ENCODE results near the gene OR10J4. TPM values are rescaled to one million over a fixed set of nuclear protein-coding genes. Genes with fewer than 3 reads are reported as not detected.

Gene OR10J4
- polyA plus RNA-seq, 2 of the 4 experiments (the other 2 are of a cell fraction), result not detected

- ChIA-PET POLR2A (interaction anchor here (0.6 kb wide), 1 partner anchor 9 kb away, joined by 3 read pairs; no protein-coding TSS in a partner anchor), CTCF (no interaction called here)
- H3K4me2 ChIP-seq, result no peak overlapping the region
- 43% methylated on average over 4 of the region's 4 CpGs for WGBS (ENCODE audit: missing lambda C conversion rate)
- TF ChIP-seq ZSCAN20 (CRISPR knock-in tag; IDR thresholded peaks at IDR 0.05) (no peak), BCL3 (IDR thresholded peaks at IDR 0.05) (no peak), FOXS1 (CRISPR knock-in tag; IDR thresholded peaks at IDR 0.05) (no peak), MAX (IDR thresholded peaks at IDR 0.05) (no peak), EP300 (IDR thresholded peaks at IDR 0.05) (no peak), PHF8 (IDR thresholded peaks at IDR 0.05; ENCODE audit: borderline replicate concordance, low read depth) (no peak), RFX5 (IDR thresholded peaks at IDR 0.05) (no peak), RARB (CRISPR knock-in tag; IDR thresholded peaks at IDR 0.05) (no peak)
- FAIRE-seq, result no peak
- no peak for DNase-seq (ENCODE audit: low read depth in 1 of 2, low spot score in 1 of 2)
- no peak overlapping the region for H3K4me3 ChIP-seq
- no peaks in the 10 kb centered on the region for H3K4me1 ChIP-seq
- no peak overlapping the region for H3K27ac ChIP-seq
- no peaks in the 10 kb centered on the region for H3K9me3 ChIP-seq
- ATAC-seq, result no peak
Measured at GRCh38 chr1:159436469-159436868, 4.5 kb downstream of the OR10J4 start.

GRCh38 chr1:159439422-159439821 lies 7.4 kb downstream of the OR10J4 start, which contains the start of gene OR10J1:
OR10J1 (plus strand) TSS chr1:159439722; CDS start chr1:159439792, 70 bp downstream.
- no peak within 1 kb of the TSS for H3K4me3 ChIP-seq
- H3K4me2 ChIP-seq, result no peak within 1 kb of the TSS
- peaks cover 12% of the 10 kb centered on the region; the same call in 2 of the 3 replicates for H3K4me1 ChIP-seq
- no peak within 1 kb of the TSS for H3K27ac ChIP-seq
- no peak for ATAC-seq
- POLR2A ChIA-PET, result no interaction called here
- no peak for DNase-seq (ENCODE audit: low read depth in 1 of 2, low spot score in 1 of 2)
- H3K9me3 ChIP-seq, result no peaks in the 10 kb centered on the region
- CTCF ChIA-PET, result no interaction called here
- FAIRE-seq, result no peak
- TF ChIP-seq JUNB (IDR thresholded peaks at IDR 0.05), result no peak
- no peak for TF ChIP-seq NR3C1 (IDR thresholded peaks at IDR 0.05)
- TF ChIP-seq PHF8 (IDR thresholded peaks at IDR 0.05; ENCODE audit: borderline replicate concordance, low read depth), result no peak
- TF ChIP-seq NPAS2 (CRISPR knock-in tag; IDR thresholded peaks at IDR 0.05; ENCODE audit: borderline replicate concordance), result no peak
- no peak for TF ChIP-seq KDM5A (IDR thresholded peaks at IDR 0.05)
- TF ChIP-seq HEYL (CRISPR knock-in tag; IDR thresholded peaks at IDR 0.05), result no peak
- TF ChIP-seq HOXB13 (CRISPR knock-in tag; IDR thresholded peaks at IDR 0.05; ENCODE audit: low read depth), result no peak
- TF ChIP-seq FOXS1 (CRISPR knock-in tag; IDR thresholded peaks at IDR 0.05), result no peak
- no peak for TF ChIP-seq ZFP36 (IDR thresholded peaks at IDR 0.05; ENCODE audit: borderline replicate concordance, partially characterized antibody)
- no peak for TF ChIP-seq EHMT2 (IDR thresholded peaks at IDR 0.05; ENCODE audit: low read depth)
- TF ChIP-seq JUN (IDR thresholded peaks at IDR 0.05), result no peak
- no peak for TF ChIP-seq CHD4 (IDR thresholded peaks at IDR 0.05; ENCODE audit: borderline replicate concordance)
- TF ChIP-seq TP53 (CRISPR knock-in tag; IDR thresholded peaks at IDR 0.05), result no peak
- TF ChIP-seq PBX3 (IDR thresholded peaks at IDR 0.05), result no peak
- TF ChIP-seq RFX5 (IDR thresholded peaks at IDR 0.05), result no peak
- TF ChIP-seq TFCP2L1 (CRISPR knock-in tag; IDR thresholded peaks at IDR 0.05), result no peak
- no peak for TF ChIP-seq FOSL2 (IDR thresholded peaks at IDR 0.05)
- TF ChIP-seq FOSL2 (CRISPR knock-in tag; IDR thresholded peaks at IDR 0.05), result no peak
- TF ChIP-seq RCOR1 (IDR thresholded peaks at IDR 0.05; ENCODE audit: low read depth, low read length), result no peak
- TF ChIP-seq USF2 (IDR thresholded peaks at IDR 0.05), result no peak
